RWPE2 (cell line): ENCODE results near the gene NEURL1.

Source experiments
- ATAC-seq: fragments of 200-7000 bp; cut with Tn5 transposase; 3 replicates; pipeline ENCODE4 v1.9.1; 2021; ENCODE audit warnings: low read depth
- DNase-seq: peaks from one replicate; pipeline ENCODE4 v3.0.0-alpha.2; 2020; ENCODE audit warnings: low spot score
- H3K27ac ChIP-seq: fragments of 450-650 bp; 2 replicates; pipeline ENCODE4 v1.5.1; 2017; ENCODE audit warnings: mild to moderate bottlenecking; ENCODE audit not compliant: poor library complexity, severe bottlenecking
- H3K27me3 ChIP-seq: fragments of 250-450 bp; sonication (Bioruptor Pico); 2 replicates; pipeline ENCODE4 v1.5.1; 2021; ENCODE audit warnings: mild to moderate bottlenecking, moderate library complexity; ENCODE audit not compliant: insufficient read depth, poor library complexity, severe bottlenecking
- H3K36me3 ChIP-seq: fragments of 250-450 bp; sonication (Bioruptor Pico); 2 replicates; pipeline ENCODE4 v1.5.1; 2020; ENCODE audit warnings: low read depth, mild to moderate bottlenecking, moderate library complexity
- H3K4me1 ChIP-seq: fragments of 250-450 bp; sonication (Bioruptor Pico); 2 replicates; pipeline ENCODE4 v1.5.1; 2021; ENCODE audit warnings: mild to moderate bottlenecking, moderate library complexity; ENCODE audit not compliant: insufficient read depth, poor library complexity, severe bottlenecking
- H3K4me3 ChIP-seq: fragments of 250-450 bp; sonication (Bioruptor Pico); 2 replicates; pipeline ENCODE4 v1.5.1; 2021; ENCODE audit warnings: mild to moderate bottlenecking, moderate library complexity; ENCODE audit not compliant: severe bottlenecking
- H3K9me3 ChIP-seq: fragments of 250-450 bp; sonication (Bioruptor Pico); 2 replicates; pipeline ENCODE4 v1.5.1; 2021; ENCODE audit warnings: mild to moderate bottlenecking, moderate library complexity; ENCODE audit not compliant: severe bottlenecking
- TF ChIP-seq, protein P1 (sequence below): fragments of 450-650 bp; IDR thresholded peaks from one replicate; pipeline ENCODE4 v1.5.1; 2017; ENCODE audit warnings: mild to moderate bottlenecking, moderate library complexity; ENCODE audit not compliant: poor library complexity, severe bottlenecking

The NEURL1 gene

DNA sequence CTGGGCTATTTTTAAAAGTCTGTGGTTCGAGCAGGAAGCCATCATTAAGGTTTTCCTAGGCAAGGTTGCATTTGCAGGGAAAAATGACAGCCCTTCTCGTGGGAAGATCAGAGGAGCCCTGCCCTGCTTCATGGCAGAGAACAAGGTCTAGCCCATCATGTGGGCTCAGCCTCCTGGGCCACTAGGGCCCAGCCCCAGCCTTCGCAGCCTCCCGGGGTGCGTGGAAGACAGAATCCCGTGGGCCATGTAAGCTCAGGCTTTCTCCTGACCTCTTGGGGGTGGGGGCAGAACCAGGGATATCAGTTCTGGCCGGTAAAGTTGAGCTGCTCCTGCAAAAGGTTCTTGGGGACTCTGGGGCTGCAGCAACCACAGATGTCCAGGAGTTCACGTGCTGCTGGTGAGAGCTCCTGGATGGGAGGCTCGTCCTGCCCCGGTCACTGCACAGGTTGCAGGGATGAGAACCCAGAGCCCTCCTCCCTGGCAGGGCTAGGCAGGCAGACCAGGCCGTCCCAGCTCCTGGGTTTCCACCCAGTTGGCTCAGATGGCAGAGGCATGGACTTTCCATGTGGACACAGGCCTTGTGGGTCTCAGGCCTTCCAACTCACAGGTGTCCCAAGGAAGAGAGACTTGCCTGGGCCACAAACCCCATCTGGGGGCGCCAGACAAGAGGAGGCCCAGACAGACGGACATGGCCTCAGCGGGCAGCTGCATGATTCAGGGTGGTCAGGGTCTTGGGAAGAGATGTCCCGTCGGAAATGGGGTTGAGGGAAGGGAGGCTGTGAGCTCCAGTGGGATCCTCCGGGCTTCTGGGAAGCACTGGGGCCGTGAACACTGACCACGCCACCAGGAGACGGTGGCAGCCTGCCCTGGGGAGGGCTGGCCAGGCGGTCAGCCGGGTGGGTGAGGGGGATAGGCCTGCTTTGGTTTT is 126.2 kb downstream of the NEURL1 start:
- H3K4me3 ChIP-seq = no peak overlapping the region
- H3K27me3 ChIP-seq = no peaks in the 10 kb centered on the region
- TF ChIP-seq, protein P1, sequence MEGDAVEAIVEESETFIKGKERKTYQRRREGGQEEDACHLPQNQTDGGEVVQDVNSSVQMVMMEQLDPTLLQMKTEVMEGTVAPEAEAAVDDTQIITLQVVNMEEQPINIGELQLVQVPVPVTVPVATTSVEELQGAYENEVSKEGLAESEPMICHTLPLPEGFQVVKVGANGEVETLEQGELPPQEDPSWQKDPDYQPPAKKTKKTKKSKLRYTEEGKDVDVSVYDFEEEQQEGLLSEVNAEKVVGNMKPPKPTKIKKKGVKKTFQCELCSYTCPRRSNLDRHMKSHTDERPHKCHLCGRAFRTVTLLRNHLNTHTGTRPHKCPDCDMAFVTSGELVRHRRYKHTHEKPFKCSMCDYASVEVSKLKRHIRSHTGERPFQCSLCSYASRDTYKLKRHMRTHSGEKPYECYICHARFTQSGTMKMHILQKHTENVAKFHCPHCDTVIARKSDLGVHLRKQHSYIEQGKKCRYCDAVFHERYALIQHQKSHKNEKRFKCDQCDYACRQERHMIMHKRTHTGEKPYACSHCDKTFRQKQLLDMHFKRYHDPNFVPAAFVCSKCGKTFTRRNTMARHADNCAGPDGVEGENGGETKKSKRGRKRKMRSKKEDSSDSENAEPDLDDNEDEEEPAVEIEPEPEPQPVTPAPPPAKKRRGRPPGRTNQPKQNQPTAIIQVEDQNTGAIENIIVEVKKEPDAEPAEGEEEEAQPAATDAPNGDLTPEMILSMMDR = no peak
- H3K9me3 ChIP-seq = no peaks in the 10 kb centered on the region
- H3K4me1 ChIP-seq = no peaks in the 10 kb centered on the region
- H3K36me3 ChIP-seq = peaks cover 24% of the 10 kb centered on the region
- ATAC-seq (no peak), DNase-seq (no peak)
- no peak overlapping the region for H3K27ac ChIP-seq

DNA sequence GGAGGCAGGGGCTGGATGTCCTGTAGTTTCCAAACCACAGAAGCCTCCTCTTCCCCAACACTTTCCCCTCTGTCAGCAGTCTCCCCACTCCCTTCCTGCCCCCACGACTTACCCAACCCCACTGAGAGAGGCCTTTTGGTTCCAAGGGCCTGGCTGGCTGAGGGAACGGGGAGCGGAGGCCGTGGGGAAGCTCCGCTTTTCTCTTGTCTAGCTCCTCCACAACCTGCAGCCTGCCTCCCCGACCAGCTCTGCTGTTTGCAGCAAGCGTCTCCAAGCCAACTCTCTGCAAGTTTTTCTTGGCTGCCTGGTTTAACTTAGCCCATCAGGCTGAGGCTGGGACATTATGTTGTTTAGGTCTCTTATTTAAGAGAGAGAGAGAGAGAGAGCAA is 126.8 kb downstream of the NEURL1 start:
- Histone ChIP-seq H3K27me3 (no peaks in the 10 kb centered on the region), H3K4me3 (no peak overlapping the region), H3K4me1 (no peaks in the 10 kb centered on the region), H3K27ac (no peak overlapping the region), H3K36me3 (peaks cover 24% of the 10 kb centered on the region), H3K9me3 (no peaks in the 10 kb centered on the region)
- TF ChIP-seq, protein P1 = no peak
- no peak for ATAC-seq
- DNase-seq = no peak

DNA sequence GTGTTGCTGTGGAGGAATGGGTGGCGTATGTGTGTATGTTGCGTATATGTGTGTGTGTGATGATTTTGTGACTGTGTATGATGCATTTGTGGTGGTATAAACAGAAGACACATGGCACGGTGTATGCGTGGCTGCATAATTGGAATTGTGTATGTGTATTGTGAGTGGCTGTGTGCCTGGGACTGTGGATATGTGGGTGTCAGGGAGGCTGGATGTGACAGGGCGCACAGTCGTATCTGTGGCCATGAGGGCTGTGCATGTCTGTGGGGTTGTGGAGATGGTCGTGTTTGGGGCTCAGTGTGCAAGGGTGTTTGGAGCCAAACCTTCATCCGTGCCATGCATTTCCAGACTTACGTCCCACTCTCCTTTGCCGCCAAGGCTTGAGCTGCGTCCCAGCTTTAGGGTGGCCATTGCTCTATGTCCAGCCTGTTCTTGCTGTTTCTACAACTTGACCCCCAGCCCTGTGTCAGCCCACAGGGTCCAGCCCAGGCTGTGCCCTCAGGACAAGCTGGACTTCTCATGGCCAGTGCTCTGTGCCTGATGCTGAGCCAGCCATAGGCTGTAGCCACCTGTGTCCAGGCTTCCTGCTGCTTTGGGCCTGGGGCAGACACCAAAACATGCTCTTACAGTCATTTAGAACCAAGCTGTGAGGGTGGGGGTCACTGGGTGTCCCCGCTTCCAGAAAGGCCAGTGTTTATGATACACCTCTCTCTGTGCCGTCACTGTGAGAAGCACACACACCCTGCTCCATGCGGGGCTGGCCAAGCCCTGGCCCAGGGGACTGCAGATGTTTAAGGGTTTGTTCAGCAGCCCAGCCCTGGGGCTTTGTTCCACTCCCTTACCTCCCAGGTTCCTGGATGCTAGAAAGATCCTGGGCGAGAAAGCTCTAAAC is 127.6 kb downstream of the NEURL1 start:
- peaks cover 30% of the 10 kb centered on the region for H3K36me3 ChIP-seq
- H3K4me3 ChIP-seq = no peak overlapping the region
- H3K27ac ChIP-seq = no peak overlapping the region
- H3K9me3 ChIP-seq = no peaks in the 10 kb centered on the region
- DNase-seq (no peak), ATAC-seq (no peak)
- TF ChIP-seq, protein P1 = no peak
- no peaks in the 10 kb centered on the region for H3K27me3 ChIP-seq
- H3K4me1 ChIP-seq = no peaks in the 10 kb centered on the region

DNA sequence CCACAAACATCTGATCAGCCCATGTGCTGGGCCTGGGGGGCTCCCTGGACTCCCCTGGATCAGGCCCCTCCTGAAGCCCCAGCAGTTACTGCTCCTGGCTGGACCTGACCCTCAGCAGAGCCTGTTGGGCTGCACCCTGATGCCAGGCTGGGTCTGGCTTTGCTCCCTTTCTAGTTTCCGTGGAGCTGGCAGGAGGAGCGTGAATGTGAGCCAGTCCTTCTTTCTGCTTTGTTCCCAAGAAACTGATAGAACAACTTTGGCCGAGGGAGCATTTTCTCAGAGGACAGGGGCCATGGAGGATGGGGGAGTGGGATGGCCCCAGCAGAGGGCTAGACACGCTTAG is 128.2 kb downstream of the NEURL1 start:
- no peak overlapping the region for H3K27ac ChIP-seq

More for the DNA sequence above, 128.2 kb downstream of the NEURL1 start:
- ATAC-seq (no peak), DNase-seq (no peak)
- Histone ChIP-seq H3K4me3 (no peak overlapping the region), H3K4me1 (no peaks in the 10 kb centered on the region), H3K27me3 (no peaks in the 10 kb centered on the region), H3K9me3 (no peaks in the 10 kb centered on the region), H3K36me3 (peaks cover 33% of the 10 kb centered on the region)
- TF ChIP-seq, protein P1 = no peak
